GM12873 (cell line): ENCODE results near the gene DOK5.

Source experiments
- CTCF ChIP-seq: IDR thresholded peaks from 2 replicates; pipeline ENCODE4 v1.5.1; 2012; ENCODE audit warnings: low read depth, mild to moderate bottlenecking, moderate library complexity, low read length, control low read depth; ENCODE audit not compliant: insufficient read depth; ENCODE audit errors: missing control alignments

Gene DOK5

GRCh38 chr20:54626126-54626525 is 150.7 kb downstream of the DOK5 start:
- TF ChIP-seq CTCF = no peak

- TF ChIP-seq CTCF = no peak
Measured at GRCh38 chr20:54629632-54630031, 154.2 kb downstream of the DOK5 start.

- TF ChIP-seq CTCF = no peak
Measured at GRCh38 chr20:54630582-54630981, 155.2 kb downstream of the DOK5 start.

- TF ChIP-seq CTCF = no peak
Measured at GRCh38 chr20:54631059-54631458, 155.7 kb downstream of the DOK5 start.

- no peak for TF ChIP-seq CTCF
Measured at GRCh38 chr20:54633374-54634355, 158.3 kb downstream of the DOK5 start.

- no peak for TF ChIP-seq CTCF
Measured at GRCh38 chr20:54636575-54636974, 161.2 kb downstream of the DOK5 start.

GRCh38 chr20:54639941-54640340 is 164.5 kb downstream of the DOK5 start:
- TF ChIP-seq CTCF = no peak
